Measurements from ENCODE around the gene ZNF518B.
"Not testable (repeated sequence)": the region's sequence is repeated elsewhere in the genome, so short reads cannot be mapped to it uniquely, and the experiment has no call there.

ZNF518B gene

GRCh38 chr4:10455133-10455532 lies 2.1 kb downstream of the ZNF518B start:
- DNase-seq, result no peak

DNA sequence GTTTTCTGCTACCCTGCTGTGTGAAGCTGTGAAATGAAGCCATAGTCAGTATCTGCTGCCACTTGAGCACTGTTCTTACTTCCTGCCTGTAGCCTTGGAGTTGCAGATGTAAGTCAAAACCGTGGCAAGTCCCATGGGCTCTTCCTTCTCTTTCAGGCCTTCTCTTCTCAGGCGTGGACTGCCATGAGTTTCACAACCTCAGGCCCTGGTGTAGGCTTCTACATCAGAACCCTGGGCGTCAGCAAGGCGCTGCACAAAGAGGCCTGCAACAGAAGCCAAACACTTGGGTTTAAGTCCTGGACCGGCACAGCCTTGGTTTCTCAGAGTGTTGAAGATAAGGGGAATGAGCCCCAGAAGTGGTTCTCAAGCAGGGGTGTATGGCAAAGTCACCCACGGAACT lies 2.5 kb downstream of the ZNF518B start:
- no peak for DNase-seq

DNA sequence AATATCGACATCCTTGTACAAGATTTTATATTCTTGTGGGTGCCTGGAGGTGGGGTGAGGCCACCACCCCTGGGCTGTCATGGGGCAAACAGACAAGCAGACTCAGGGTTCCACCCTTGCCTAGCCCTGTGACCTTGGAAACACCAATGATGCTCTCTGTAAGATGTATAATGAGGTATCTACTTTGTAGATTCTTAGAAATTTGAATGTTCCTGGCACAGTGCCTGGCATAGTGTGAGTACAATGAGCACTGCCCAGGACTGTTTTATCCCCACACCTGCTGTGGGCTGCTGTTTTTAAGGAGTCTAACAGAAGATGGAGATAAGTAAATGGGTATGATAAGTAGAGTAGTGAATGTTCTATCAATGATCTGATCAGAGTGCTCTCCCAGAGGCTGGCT lies 3.1 kb downstream of the ZNF518B start:
- DNase-seq, result no peak

GRCh38 chr4:10448991-10449390 lies 8.2 kb downstream of the ZNF518B start:
- no peak for DNase-seq

- no peak for DNase-seq
Measured at GRCh38 chr4:10442976-10443375, 14.2 kb downstream of the ZNF518B start.

GRCh38 chr4:10441512-10441911 lies 15.7 kb downstream of the ZNF518B start:
- DNase-seq, result no peak

DNA sequence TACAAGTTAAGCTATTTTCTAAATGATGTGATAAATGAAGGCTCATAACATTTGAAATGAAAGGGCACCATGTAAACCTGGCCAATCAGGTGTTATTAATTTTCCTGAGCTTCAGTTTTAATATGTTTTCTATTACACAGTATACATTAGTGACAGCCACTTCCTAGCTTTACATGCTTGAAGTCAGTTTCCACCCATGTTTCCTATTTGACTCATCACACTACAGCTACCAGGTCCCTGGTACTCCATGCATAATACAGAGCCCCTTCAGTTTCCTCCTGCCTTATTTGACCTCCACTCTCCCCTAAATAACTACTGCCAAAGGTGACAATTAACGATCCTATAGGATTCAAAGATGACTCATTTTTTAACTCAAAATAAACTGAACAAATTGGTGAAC lies 18.3 kb downstream of the ZNF518B start:
- DNase-seq, result no peak

- DNase-seq, result no peak
Measured at GRCh38 chr4:10437735-10438134, 19.5 kb downstream of the ZNF518B start.

DNA sequence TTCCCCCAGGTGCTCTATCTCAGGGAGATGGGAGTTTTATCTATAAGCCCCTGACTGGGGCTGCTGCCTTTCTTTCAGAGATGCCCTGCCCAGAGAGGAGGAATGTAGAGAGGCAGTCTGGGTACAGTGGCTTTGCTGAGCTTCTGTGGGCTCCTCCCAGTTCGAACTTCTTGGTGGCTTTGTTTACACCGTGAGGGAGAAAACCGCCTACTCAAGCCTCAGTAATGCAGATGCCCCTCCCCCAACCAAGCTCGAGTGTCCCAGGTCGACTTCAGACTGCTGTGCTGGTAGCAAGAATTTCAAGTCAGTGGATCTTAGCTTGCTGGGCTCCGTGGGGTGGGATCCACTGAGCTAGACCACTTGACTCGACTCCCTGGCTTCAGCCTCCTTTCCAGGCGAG lies 29.5 kb downstream of the ZNF518B start:
- not testable (repeated sequence) for DNase-seq

GRCh38 chr4:10421344-10422055 lies 35.7 kb downstream of the ZNF518B start:
- DNase-seq, result no peak

- no peak for DNase-seq
Measured at GRCh38 chr4:10417740-10418139, 39.5 kb downstream of the ZNF518B start.

DNA sequence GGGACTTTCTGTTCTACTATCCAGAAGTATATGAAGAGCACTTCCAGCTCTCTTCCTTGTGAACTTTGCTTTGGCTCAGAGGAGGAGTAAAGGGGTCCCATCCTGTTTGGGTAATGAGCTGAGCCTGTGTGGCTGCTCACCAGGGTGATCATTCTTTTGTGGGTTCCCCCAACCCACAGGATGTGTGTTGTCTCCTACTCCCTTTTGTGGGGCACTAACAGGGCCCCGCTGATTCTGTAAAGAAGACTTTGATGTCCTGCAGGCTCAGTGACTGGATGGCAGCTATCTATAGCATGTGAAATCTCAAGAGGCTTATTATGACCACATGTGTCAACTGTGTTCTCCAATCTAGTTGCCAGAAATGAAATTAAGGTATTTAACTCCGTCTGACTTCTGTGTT lies 40.8 kb downstream of the ZNF518B start:
- DNase-seq, result peak; percentile 2

DNA sequence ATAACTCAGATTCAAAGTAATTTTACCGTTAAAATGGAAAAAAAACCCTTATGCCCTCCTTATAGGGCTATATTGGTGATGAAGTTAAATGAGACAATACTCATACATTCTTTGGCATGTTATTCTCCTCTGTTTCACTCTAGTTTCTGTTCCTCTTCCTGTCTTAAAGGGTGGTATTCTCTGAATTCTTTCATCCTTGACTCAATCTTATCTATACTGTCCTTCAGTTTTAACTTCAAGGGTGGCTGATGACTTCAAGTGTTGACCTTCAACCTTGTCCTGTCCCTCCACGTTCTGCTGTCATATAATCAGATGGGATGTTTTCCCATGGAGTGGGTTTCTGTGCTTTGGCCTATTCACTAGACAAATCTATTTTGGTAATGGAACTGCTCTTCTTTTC lies 44.0 kb downstream of the ZNF518B start:
- DNase-seq, result no peak

GRCh38 chr4:10405672-10406071 lies 51.6 kb downstream of the ZNF518B start:
- no peak for DNase-seq

GRCh38 chr4:10403633-10404445 lies 53.4 kb downstream of the ZNF518B start:
- peak; percentile 44 for DNase-seq

DNA sequence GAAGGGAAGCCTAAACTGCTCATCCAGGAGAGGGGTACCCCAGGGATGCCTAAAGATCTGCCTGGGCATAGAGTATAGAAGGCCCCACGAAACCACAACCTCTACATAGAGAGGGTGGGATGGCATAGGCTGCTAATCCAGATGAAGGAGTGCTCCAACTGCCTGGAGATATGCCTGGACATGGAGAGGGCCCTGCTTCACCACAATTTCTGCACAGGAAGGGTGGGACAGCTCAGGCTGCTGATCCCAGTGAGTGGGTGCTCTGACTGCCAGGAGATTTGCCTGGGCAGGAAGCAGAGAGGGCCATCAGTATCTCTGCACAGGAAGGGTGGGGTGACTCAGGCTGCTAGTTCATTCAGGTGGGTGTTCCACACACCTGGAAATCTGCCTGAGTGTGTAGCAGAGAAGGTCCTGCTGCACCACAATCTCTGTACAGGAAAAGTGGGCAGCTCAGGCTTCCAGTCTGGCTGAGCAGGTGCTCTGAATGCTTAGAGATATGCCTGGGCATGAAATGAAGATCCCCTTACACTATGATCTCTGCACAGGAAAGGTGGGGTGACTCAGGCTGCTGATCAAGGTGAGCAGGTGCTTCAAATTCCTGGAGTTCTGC lies 61.1 kb downstream of the ZNF518B start:
- DNase-seq, result no peak
